G401 (cell line): ENCODE data around the gene RPS8. TPM values are rescaled to one million over a fixed set of nuclear protein-coding genes. Genes with fewer than 3 reads are reported as not detected.
A peak's percentile ranks its signal among the peaks of the same experiment; 100 is the strongest.
"Not testable (repeated sequence)": the region's sequence is repeated elsewhere in the genome, so short reads cannot be mapped to it uniquely, and the experiment has no call there.

Experiments
- DNase-seq: peaks from one replicate; pipeline ENCODE4 v3.0.0-alpha.2; 2015; ENCODE audit warnings: low spot score
- in situ Hi-C: cut with HindIII; loops from 2 replicates; pipeline ENCODE4 v1.10.0; 2016; ENCODE audit warnings: low sequenced_read_pairs, mixed read lengths
- total RNA-seq: library from RNA; depleted of rRNA; stranded (reverse); fragments of >200 nt; shearing (Covaris generic); gene quantifications from 2 replicates; pipeline ENCODE4 v1.2.3, GENCODE V29; 2014

RPS8 gene
- total RNA-seq, 1 experiment from 2014 or later, result 3,222 TPM

DNA sequence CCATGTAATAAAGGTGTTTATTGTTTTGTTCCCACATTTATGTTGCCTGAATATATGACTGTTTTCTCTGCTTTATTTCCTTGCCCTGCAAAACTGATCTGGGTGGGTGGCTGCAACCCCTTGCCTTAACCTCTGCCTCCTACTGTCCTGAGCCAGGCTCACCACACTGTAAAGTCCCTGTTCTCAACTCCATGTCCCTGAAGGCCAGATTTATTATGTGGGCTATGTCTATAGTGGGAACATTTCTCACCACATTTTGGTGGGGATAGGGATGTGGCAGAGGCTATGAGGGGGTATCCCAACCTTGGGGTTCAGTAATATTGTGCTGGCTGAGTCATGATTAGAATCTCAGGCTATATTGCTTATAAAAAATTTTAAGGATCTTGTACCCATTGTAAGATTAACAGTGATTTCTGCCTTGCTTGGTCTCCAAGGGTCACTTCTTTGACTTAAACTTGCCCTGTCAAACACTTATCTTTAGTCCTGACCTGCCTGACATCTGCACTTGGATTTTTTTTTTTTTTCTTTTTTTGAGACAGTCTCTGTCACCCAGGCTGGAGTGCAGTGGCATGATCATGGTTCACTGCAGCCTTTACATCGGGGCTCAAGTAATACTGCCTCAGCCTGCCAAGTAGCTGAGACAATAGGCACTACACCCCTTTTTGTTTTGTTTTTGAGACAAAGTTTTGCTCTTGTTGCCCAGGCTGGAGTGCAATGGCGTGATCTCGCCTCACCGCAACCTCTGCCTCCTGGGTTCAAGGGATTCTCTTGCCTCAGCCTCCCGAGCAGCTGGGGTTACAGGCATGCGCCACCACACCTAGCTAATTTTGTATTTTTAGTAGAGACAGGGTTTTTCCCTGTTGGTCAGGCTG lies 3.6 kb downstream of the RPS8 start:
- no peak for DNase-seq
- in situ Hi-C loops, result no loop called here

GRCh38 chr1:44780583-44781121 lies 5.3 kb downstream of the RPS8 start:
- no peak for DNase-seq
- in situ Hi-C loops, result no loop called here

DNA sequence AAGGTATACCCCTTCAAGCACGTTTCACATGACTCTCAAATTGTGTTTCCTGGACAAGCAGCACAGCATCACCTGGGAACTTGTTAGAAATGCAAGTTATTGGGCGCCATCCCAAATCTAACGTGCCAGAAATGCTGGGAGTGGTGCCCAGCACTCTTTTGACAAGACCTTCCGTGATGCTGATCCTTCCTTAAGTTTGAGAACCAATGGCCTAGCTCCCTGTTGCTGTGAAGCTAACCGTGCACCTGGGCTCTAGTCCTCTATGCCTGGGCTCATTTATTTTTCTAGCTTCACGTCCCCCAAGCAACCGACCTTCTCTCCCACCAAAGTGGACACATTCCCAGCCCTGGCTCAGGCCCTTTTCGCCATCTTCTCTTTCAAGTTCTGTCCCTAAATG lies 8.4 kb downstream of the RPS8 start:
- DNase-seq, result peak; percentile 66
- in situ Hi-C loops, result no loop called here

DNA sequence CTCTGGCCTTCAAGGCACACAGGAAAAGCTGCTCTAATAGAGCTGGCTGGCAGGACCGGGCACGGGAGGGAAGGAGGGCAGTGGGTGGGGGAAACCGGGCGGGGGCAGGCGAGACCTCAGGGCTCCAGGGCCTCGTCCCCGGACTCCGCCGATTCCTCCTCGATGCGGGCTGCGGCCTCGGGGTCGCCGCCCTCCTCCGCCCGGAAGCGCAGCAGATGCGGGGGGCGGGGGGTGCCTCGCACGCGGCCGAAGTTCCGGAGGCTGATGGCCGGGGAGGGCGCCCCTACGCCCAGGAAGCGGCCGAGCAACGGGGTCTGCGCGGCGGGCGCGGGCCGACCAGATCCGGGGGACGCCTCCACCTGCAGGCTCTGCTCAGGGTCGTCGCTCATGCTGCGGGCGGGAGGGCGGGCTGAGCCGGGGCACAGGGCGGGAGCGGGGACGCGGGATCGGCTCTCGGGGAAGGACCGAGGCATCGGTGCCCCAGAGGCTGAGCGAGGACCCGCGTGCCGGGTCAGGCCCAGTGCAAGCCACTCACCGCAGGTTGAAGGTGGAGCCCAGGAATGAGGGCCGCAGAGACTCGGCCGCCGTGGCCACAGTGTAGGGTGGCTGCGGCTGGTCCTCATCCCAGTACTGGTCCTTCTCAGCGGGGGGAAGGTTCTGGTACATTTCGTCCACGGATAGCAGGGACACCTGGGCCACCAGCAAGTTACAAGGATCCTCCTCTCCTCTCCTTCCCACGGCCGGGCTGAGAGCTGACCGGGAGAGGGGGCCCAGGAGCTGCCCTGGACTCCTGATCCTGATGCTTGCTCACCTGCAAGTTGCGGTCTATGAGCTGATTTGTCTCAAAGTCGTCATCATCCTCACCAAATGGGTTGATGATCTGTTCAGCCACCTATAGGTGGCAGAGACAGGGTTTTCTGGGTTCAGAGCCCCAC lies 9.0 kb downstream of the RPS8 start:
- in situ Hi-C loops, result no loop called here
- peak; percentile 82 for DNase-seq

GRCh38 chr1:44785029-44785380 lies 9.7 kb downstream of the RPS8 start:
- in situ Hi-C loops, result no loop called here
- DNase-seq, result no peak

GRCh38 chr1:44785501-44786137 lies 10.3 kb downstream of the RPS8 start:
- no peak for DNase-seq
- in situ Hi-C loops, result no loop called here

GRCh38 chr1:44786138-44786840 lies 10.9 kb downstream of the RPS8 start:
- peak; percentile 58 for DNase-seq

GRCh38 chr1:44786841-44787426 lies 11.6 kb downstream of the RPS8 start:
- in situ Hi-C loops, result no loop called here
- DNase-seq, result no peak

More at GRCh38 chr1:44786138-44786840, 10.9 kb downstream of the RPS8 start:
- in situ Hi-C loops, result no loop called here

- in situ Hi-C loops, result no loop called here
- DNase-seq, result no peak
Measured at GRCh38 chr1:44787506-44787905, 12.2 kb downstream of the RPS8 start.

GRCh38 chr1:44788120-44788860 lies 12.9 kb downstream of the RPS8 start, which contains the start of gene BEST4:
Gene BEST4, minus strand, starts transcription at chr1:44788170. Its CDS starts 465 bp downstream, at chr1:44787705.
- no peak for DNase-seq
- in situ Hi-C loops, result no loop called here

GRCh38 chr1:44790968-44791801 lies 15.8 kb downstream of the RPS8 start:
- DNase-seq, result no peak
- in situ Hi-C loops, result no loop called here

GRCh38 chr1:44792736-44793502 lies 17.6 kb downstream of the RPS8 start:
- no peak for DNase-seq
- in situ Hi-C loops, result no loop called here

GRCh38 chr1:44797886-44798285 lies 22.5 kb downstream of the RPS8 start:
- DNase-seq, in situ Hi-C loops: not testable (repeated sequence)

- in situ Hi-C loops, result no loop called here
- no peak for DNase-seq
Measured at GRCh38 chr1:44798481-44799365, 23.4 kb downstream of the RPS8 start.
